Stimulated activated CD8-positive, alpha-beta memory T cell treated with anti-CD3 and anti-CD28 coated beads, Interleukin-12 subunit alpha, Interleukin-12 subunit beta, amount 100 ng/mL, for 4 hours (primary cell): Measurements from ENCODE around the gene NXPH3.

ENCODE experiments used
- DNase-seq: peaks from one replicate; pipeline ENCODE4 v3.0.0-alpha.2; 2020; ENCODE audit warnings: low read depth

Gene NXPH3

GRCh38 chr17:49576088-49576916 is 631 bp downstream of the NXPH3 start:
- DNase-seq: no peak

GRCh38 chr17:49576917-49577649 is 1.4 kb downstream of the NXPH3 start:
- DNase-seq: no peak

- no peak for DNase-seq
Observed at GRCh38 chr17:49577650-49577934, 1.9 kb downstream of the NXPH3 start.

- DNase-seq: no peak
Observed at GRCh38 chr17:49577963-49578362, 2.3 kb downstream of the NXPH3 start.

GRCh38 chr17:49578414-49578813 is 2.7 kb downstream of the NXPH3 start:
- DNase-seq: no peak

- DNase-seq: no peak
Observed at GRCh38 chr17:49578952-49579500, 3.4 kb downstream of the NXPH3 start.

GRCh38 chr17:49579522-49579921 is 3.9 kb downstream of the NXPH3 start:
- DNase-seq: no peak

- DNase-seq: no peak
Observed at GRCh38 chr17:49580055-49580721, 4.5 kb downstream of the NXPH3 start.

GRCh38 chr17:49580981-49581647 is 5.4 kb downstream of the NXPH3 start:
- no peak for DNase-seq

- DNase-seq: no peak
Observed at GRCh38 chr17:49581648-49581998, 6.0 kb downstream of the NXPH3 start.

- DNase-seq: no peak
Observed at GRCh38 chr17:49582055-49582722, 6.5 kb downstream of the NXPH3 start.

- no peak for DNase-seq
Observed at GRCh38 chr17:49582789-49583188, 7.1 kb downstream of the NXPH3 start.

- no peak for DNase-seq
Observed at GRCh38 chr17:49583226-49583625, 7.6 kb downstream of the NXPH3 start.

GRCh38 chr17:49583889-49584288 is 8.2 kb downstream of the NXPH3 start:
- DNase-seq: no peak

- no peak for DNase-seq
Observed at GRCh38 chr17:49585422-49586027, 9.9 kb downstream of the NXPH3 start.

- no peak for DNase-seq
Observed at GRCh38 chr17:49587366-49588073, 11.8 kb downstream of the NXPH3 start.

- DNase-seq: no peak
Observed at GRCh38 chr17:49588312-49588711, 12.6 kb downstream of the NXPH3 start.

GRCh38 chr17:49588726-49589576 is 13.3 kb downstream of the NXPH3 start:
- no peak for DNase-seq

GRCh38 chr17:49589577-49589927 is 13.9 kb downstream of the NXPH3 start:
- no peak for DNase-seq

GRCh38 chr17:49590874-49591273 is 15.2 kb downstream of the NXPH3 start:
- DNase-seq: no peak
